HG03196 (cell line): Measurements from ENCODE around the gene ARL14EP.

ENCODE experiments used
- ATAC-seq: cut with Tn5 transposase; IDR thresholded peaks from one replicate; pipeline ENCODE4 v1.9.1; 2021; ENCODE audit not compliant: unreplicated experiment

ARL14EP gene

GRCh38 chr11:30368394-30368793 lies 45.5 kb downstream of the ARL14EP start:
- no peak for ATAC-seq

GRCh38 chr11:30370164-30370563 lies 47.3 kb downstream of the ARL14EP start:
- ATAC-seq, result no peak

- ATAC-seq, result no peak
Observed at GRCh38 chr11:30377347-30377746, 54.4 kb downstream of the ARL14EP start.

DNA sequence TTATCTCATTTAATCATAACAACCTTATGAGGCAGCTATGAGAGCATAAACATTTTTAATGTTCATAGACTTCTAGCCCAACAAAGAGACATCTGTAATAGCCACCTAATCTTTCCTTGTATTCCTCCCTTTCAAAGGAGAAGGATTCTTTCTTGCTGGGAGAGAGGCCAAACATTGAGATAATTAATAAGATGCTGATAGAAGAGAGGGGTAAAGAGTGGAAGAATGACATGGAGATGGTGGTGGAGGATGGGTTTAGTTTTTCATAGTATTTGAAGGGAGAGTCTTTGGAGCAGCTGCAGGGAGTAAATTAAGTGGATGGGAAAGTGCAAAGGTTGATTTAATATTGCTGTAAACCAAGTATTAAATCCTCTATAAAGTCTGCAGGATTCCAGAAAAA lies 57.9 kb downstream of the ARL14EP start:
- no peak for ATAC-seq

DNA sequence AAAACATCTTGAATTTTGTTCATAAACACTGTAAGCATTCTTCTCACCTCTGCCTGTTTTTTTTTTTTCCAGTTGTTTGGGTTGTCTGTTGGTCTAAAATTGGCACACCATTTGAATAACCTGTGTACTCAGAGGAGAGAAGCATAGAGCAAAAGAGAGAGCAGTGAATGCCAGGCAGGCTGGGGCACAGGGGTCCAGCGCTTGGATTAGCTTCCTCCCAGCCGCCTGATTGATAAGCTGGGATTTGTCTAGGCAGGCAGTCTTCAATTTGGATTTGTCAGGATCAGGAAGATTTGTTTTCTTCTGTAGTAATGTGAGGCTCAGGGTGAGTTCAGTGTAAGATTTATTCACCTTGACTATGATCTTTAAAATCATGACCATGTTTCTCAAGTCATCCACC lies 59.0 kb downstream of the ARL14EP start:
- ATAC-seq, result no peak
